Panc1 (cell line): ENCODE results near the gene BRINP2.

ENCODE experiments used
- POLR2AphosphoS5 ChIP-seq: IDR thresholded peaks from 2 replicates; pipeline ENCODE4 v1.6.1; 2012; ENCODE audit warnings: mild to moderate bottlenecking, low read depth, low read length, moderate library complexity
- SIN3A ChIP-seq: IDR thresholded peaks from 2 replicates; pipeline ENCODE4 v1.6.1; 2012; ENCODE audit warnings: low read depth, mild to moderate bottlenecking, low read length, moderate library complexity, borderline replicate concordance; ENCODE audit not compliant: insufficient read depth
- TCF7L2 ChIP-seq: IDR thresholded peaks from 2 replicates; pipeline ENCODE4 v1.6.1; 2011; ENCODE audit warnings: mild to moderate bottlenecking, low read depth, low read length, inconsistent platforms
- TF ChIP-seq, protein P1 (sequence below): fragments of 450-650 bp; IDR thresholded peaks from 2 replicates; pipeline ENCODE4 v1.5.1; 2017; ENCODE audit warnings: mild to moderate bottlenecking
- TF ChIP-seq, protein P2 (sequence below), 2 experiments: IDR thresholded peaks; 2 replicates each; pipeline ENCODE4 v1.6.1; 2011 to 2012; ENCODE audit warnings: low read depth in 2 of 2, control low read depth in 1 of 2, low read length in 1 of 2, mild to moderate bottlenecking in 1 of 2, moderate library complexity in 1 of 2; ENCODE audit not compliant: insufficient read depth in 1 of 2

DNA sequence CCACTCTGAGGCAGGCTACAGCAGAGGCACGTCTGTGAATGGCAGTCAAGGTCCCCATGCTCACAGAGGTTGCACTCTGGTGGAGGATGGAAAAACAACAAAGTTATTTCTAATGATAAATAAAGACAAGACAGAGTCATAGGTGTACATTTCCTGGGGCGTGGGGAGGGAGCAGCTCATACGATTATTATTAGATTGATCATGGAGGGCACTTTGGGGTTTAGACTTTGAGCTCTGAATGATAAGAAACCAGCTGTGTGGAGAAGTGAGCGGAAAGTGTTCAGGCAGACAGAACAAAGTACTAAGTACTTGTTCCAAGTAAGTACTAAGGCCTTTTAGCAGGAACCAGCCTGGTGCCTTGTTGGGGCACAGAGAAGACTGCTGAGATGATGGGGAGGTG, 86.8 kb downstream of the BRINP2 start:
- TF ChIP-seq, protein P1, sequence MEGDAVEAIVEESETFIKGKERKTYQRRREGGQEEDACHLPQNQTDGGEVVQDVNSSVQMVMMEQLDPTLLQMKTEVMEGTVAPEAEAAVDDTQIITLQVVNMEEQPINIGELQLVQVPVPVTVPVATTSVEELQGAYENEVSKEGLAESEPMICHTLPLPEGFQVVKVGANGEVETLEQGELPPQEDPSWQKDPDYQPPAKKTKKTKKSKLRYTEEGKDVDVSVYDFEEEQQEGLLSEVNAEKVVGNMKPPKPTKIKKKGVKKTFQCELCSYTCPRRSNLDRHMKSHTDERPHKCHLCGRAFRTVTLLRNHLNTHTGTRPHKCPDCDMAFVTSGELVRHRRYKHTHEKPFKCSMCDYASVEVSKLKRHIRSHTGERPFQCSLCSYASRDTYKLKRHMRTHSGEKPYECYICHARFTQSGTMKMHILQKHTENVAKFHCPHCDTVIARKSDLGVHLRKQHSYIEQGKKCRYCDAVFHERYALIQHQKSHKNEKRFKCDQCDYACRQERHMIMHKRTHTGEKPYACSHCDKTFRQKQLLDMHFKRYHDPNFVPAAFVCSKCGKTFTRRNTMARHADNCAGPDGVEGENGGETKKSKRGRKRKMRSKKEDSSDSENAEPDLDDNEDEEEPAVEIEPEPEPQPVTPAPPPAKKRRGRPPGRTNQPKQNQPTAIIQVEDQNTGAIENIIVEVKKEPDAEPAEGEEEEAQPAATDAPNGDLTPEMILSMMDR: no peak
- TF ChIP-seq, protein P2, sequence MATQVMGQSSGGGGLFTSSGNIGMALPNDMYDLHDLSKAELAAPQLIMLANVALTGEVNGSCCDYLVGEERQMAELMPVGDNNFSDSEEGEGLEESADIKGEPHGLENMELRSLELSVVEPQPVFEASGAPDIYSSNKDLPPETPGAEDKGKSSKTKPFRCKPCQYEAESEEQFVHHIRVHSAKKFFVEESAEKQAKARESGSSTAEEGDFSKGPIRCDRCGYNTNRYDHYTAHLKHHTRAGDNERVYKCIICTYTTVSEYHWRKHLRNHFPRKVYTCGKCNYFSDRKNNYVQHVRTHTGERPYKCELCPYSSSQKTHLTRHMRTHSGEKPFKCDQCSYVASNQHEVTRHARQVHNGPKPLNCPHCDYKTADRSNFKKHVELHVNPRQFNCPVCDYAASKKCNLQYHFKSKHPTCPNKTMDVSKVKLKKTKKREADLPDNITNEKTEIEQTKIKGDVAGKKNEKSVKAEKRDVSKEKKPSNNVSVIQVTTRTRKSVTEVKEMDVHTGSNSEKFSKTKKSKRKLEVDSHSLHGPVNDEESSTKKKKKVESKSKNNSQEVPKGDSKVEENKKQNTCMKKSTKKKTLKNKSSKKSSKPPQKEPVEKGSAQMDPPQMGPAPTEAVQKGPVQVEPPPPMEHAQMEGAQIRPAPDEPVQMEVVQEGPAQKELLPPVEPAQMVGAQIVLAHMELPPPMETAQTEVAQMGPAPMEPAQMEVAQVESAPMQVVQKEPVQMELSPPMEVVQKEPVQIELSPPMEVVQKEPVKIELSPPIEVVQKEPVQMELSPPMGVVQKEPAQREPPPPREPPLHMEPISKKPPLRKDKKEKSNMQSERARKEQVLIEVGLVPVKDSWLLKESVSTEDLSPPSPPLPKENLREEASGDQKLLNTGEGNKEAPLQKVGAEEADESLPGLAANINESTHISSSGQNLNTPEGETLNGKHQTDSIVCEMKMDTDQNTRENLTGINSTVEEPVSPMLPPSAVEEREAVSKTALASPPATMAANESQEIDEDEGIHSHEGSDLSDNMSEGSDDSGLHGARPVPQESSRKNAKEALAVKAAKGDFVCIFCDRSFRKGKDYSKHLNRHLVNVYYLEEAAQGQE (IDR thresholded peaks at IDR 0.05; ENCODE audit: insufficient read depth in 1 of 2, low read depth in 2 of 2, low read length in 1 of 2): no peak
- TF ChIP-seq POLR2AphosphoS5: no peak
- no peak for TF ChIP-seq TCF7L2
- TF ChIP-seq SIN3A: no peak
